ENCODE measurements around the gene ANXA6. TPM values are rescaled to one million over a fixed set of nuclear protein-coding genes. Genes with fewer than 3 reads are reported as not detected.
A peak's percentile ranks its signal among the peaks of the same experiment; 100 is the strongest.

The ANXA6 gene
- total RNA-seq, 4 donors from 2014 or later = 21.7 to 64.4 (median 49.5) TPM

- 94% methylated on average over 3 of the region's 3 CpGs for whole genome bisulfite sequencing
- no peaks in the 10 kb centered on the region for H3K27me3 ChIP-seq
- H3K4me3 ChIP-seq = no peak overlapping the region
- peaks cover 55% of the 10 kb centered on the region for H3K4me1 ChIP-seq
- no peaks in the 10 kb centered on the region for H3K9me3 ChIP-seq
- TF ChIP-seq POLR2AphosphoS5 (IDR thresholded peaks at IDR 0.05) (no peak), POLR2A (IDR thresholded peaks at IDR 0.05) (no peak), CTCF (IDR thresholded peaks at IDR 0.05) (no peak), EP300 (IDR thresholded peaks at IDR 0.05) (no peak)
- no peak overlapping the region for H3K27ac ChIP-seq
- no peak for DNase-seq (ENCODE audit: low spot score in 2 of 2)
- no peaks in the 10 kb centered on the region for H3K36me3 ChIP-seq
Observed at GRCh38 chr5:151153300-151153699, 4.3 kb downstream of the ANXA6 start.

GRCh38 chr5:151151793-151152192 lies 5.8 kb downstream of the ANXA6 start:
- TF ChIP-seq POLR2A (IDR thresholded peaks at IDR 0.05) = no peak
- TF ChIP-seq POLR2AphosphoS5 (IDR thresholded peaks at IDR 0.05) = no peak
- DNase-seq (ENCODE audit: low spot score in 2 of 2) = no peak
- Histone ChIP-seq H3K27ac (peak overlapping the region; percentile 52), H3K27me3 (no peaks in the 10 kb centered on the region), H3K4me3 (no peak overlapping the region), H3K4me1 (peaks cover 46% of the 10 kb centered on the region), H3K36me3 (no peaks in the 10 kb centered on the region), H3K9me3 (no peaks in the 10 kb centered on the region)
- 60% methylated on average over 5 of the region's 5 CpGs for WGBS

GRCh38 chr5:151151263-151151660 lies 6.3 kb downstream of the ANXA6 start:
- H3K9me3 ChIP-seq = no peaks in the 10 kb centered on the region
- no peak for TF ChIP-seq CTCF (IDR thresholded peaks at IDR 0.05)
- TF ChIP-seq POLR2A (IDR thresholded peaks at IDR 0.05) = no peak
- H3K4me1 ChIP-seq = peaks cover 43% of the 10 kb centered on the region

GRCh38 chr5:151150471-151151262 lies 6.9 kb downstream of the ANXA6 start:
- H3K4me3 ChIP-seq = peak overlapping the region; percentile 2
- no peaks in the 10 kb centered on the region for H3K27me3 ChIP-seq
- H3K9me3 ChIP-seq = no peaks in the 10 kb centered on the region
- peaks cover 37% of the 10 kb centered on the region for H3K4me1 ChIP-seq
- DNase-seq (ENCODE audit: low spot score in 2 of 2) = no peak
- H3K36me3 ChIP-seq = no peaks in the 10 kb centered on the region
- H3K27ac ChIP-seq = peak overlapping the region; percentile 52
- no peak for TF ChIP-seq POLR2AphosphoS5 (IDR thresholded peaks at IDR 0.05)
- no peak for TF ChIP-seq CTCF (IDR thresholded peaks at IDR 0.05)
- no peak for TF ChIP-seq EP300 (IDR thresholded peaks at IDR 0.05)
- no peak for TF ChIP-seq POLR2A (IDR thresholded peaks at IDR 0.05)
- WGBS = 33% methylated on average over 4 of the region's 5 CpGs

More at GRCh38 chr5:151151263-151151660, 6.3 kb downstream of the ANXA6 start:
- WGBS = 24% methylated on average over 2 of the region's 2 CpGs
- Histone ChIP-seq H3K4me3 (peak overlapping the region; percentile 2), H3K36me3 (no peaks in the 10 kb centered on the region), H3K27ac (peak overlapping the region; percentile 52), H3K27me3 (no peaks in the 10 kb centered on the region)
- DNase-seq (ENCODE audit: low spot score in 2 of 2) = no peak

- H3K4me1 ChIP-seq = peaks cover 39% of the 10 kb centered on the region
- 82% methylated on average over 7 of the region's 7 CpGs for WGBS
- no peaks in the 10 kb centered on the region for H3K36me3 ChIP-seq
- no peak for DNase-seq (ENCODE audit: low spot score in 2 of 2)
- no peaks in the 10 kb centered on the region for H3K27me3 ChIP-seq
- no peak overlapping the region for H3K4me3 ChIP-seq
- no peaks in the 10 kb centered on the region for H3K9me3 ChIP-seq
- no peak for TF ChIP-seq POLR2A (IDR thresholded peaks at IDR 0.05)
- TF ChIP-seq EP300 (IDR thresholded peaks at IDR 0.05) = no peak
- no peak for TF ChIP-seq CTCF (IDR thresholded peaks at IDR 0.05)
- TF ChIP-seq POLR2AphosphoS5 (IDR thresholded peaks at IDR 0.05) = no peak
- H3K27ac ChIP-seq = no peak overlapping the region
Observed at GRCh38 chr5:151148583-151148982, 9.0 kb downstream of the ANXA6 start.

Measured in suprapubic skin (tissue), 4 donors.